ENCODE data around the gene ANO7. TPM values are rescaled to one million over a fixed set of nuclear protein-coding genes. Genes with fewer than 3 reads are reported as not detected.
"Not testable (repeated sequence)": the region's sequence is repeated elsewhere in the genome, so short reads cannot be mapped to it uniquely, and the experiment has no call there.

ANO7 gene
- total RNA-seq, 2 experiments from 2014 or later: 0.29 to 0.31 TPM

- no peak for DNase-seq
These were observed 2.5 kb upstream of the ANO7 start for GRCh38 chr2:241185961-241186360.

GRCh38 chr2:241187101-241187917 is 1.2 kb upstream of the ANO7 start:
- no peak overlapping the region for H3K27ac Mint-ChIP-seq
- no peak overlapping the region for H3K4me3 Mint-ChIP-seq
- peaks cover 2% of the 10 kb centered on the region for H3K36me3 Mint-ChIP-seq (ENCODE audit: low read depth)
- no peak for DNase-seq
- no peak for ATAC-seq
- POLR2A ChIA-PET: no interaction called here
- CTCF ChIA-PET: no interaction called here
- no peaks in the 10 kb centered on the region for H3K27me3 Mint-ChIP-seq (ENCODE audit: low read depth)
- H3K4me1 Mint-ChIP-seq (ENCODE audit: low read depth): no peaks in the 10 kb centered on the region
- H3K9me3 Mint-ChIP-seq (ENCODE audit: insufficient read depth): no peaks in the 10 kb centered on the region

More at GRCh38 chr2:241185961-241186360, 2.5 kb upstream of the ANO7 start:
- Mint-ChIP-seq H3K27ac (no peak overlapping the region), H3K9me3 (ENCODE audit: insufficient read depth) (no peaks in the 10 kb centered on the region), H3K27me3 (ENCODE audit: low read depth) (no peaks in the 10 kb centered on the region), H3K36me3 (ENCODE audit: low read depth) (peaks cover 2% of the 10 kb centered on the region), H3K4me3 (no peak overlapping the region), H3K4me1 (ENCODE audit: low read depth) (no peaks in the 10 kb centered on the region)
- ATAC-seq: no peak
- ChIA-PET CTCF (no interaction called here), POLR2A (no interaction called here)

- H3K4me3 Mint-ChIP-seq: no peak overlapping the region
- ATAC-seq: no peak
These were observed 601 bp upstream of the ANO7 start for GRCh38 chr2:241187918-241188234.

GRCh38 chr2:241189093-241189855 is 797 bp downstream of the ANO7 start:
- H3K27me3 Mint-ChIP-seq (ENCODE audit: low read depth): no peaks in the 10 kb centered on the region
- ATAC-seq (no peak), DNase-seq (no peak)
- ChIA-PET POLR2A (no interaction called here), CTCF (no interaction called here)
- no peak overlapping the region for H3K27ac Mint-ChIP-seq
- no peaks in the 10 kb centered on the region for H3K4me1 Mint-ChIP-seq (ENCODE audit: low read depth)
- no peak overlapping the region for H3K4me3 Mint-ChIP-seq
- no peaks in the 10 kb centered on the region for H3K36me3 Mint-ChIP-seq (ENCODE audit: low read depth)
- H3K9me3 Mint-ChIP-seq (ENCODE audit: insufficient read depth): no peaks in the 10 kb centered on the region

More at GRCh38 chr2:241187918-241188234, 601 bp upstream of the ANO7 start:
- no peaks in the 10 kb centered on the region for H3K4me1 Mint-ChIP-seq (ENCODE audit: low read depth)
- H3K27me3 Mint-ChIP-seq (ENCODE audit: low read depth): no peaks in the 10 kb centered on the region
- peaks cover 2% of the 10 kb centered on the region for H3K36me3 Mint-ChIP-seq (ENCODE audit: low read depth)
- no peak overlapping the region for H3K27ac Mint-ChIP-seq
- DNase-seq: no peak
- ChIA-PET POLR2A (no interaction called here), CTCF (no interaction called here)
- no peaks in the 10 kb centered on the region for H3K9me3 Mint-ChIP-seq (ENCODE audit: insufficient read depth)

GRCh38 chr2:241189856-241190201 is 1.4 kb downstream of the ANO7 start:
- no peaks in the 10 kb centered on the region for H3K9me3 Mint-ChIP-seq (ENCODE audit: insufficient read depth)
- H3K4me3 Mint-ChIP-seq: no peak overlapping the region
- POLR2A ChIA-PET: no interaction called here
- DNase-seq (no peak), ATAC-seq (no peak)
- no peaks in the 10 kb centered on the region for H3K27me3 Mint-ChIP-seq (ENCODE audit: low read depth)
- no peaks in the 10 kb centered on the region for H3K4me1 Mint-ChIP-seq (ENCODE audit: low read depth)
- no peak overlapping the region for H3K27ac Mint-ChIP-seq
- CTCF ChIA-PET: no interaction called here
- no peaks in the 10 kb centered on the region for H3K36me3 Mint-ChIP-seq (ENCODE audit: low read depth)

GRCh38 chr2:241190291-241190981 is 2.0 kb downstream of the ANO7 start:
- no peak for DNase-seq
- Mint-ChIP-seq H3K36me3 (ENCODE audit: low read depth) (no peaks in the 10 kb centered on the region), H3K4me1 (ENCODE audit: low read depth) (no peaks in the 10 kb centered on the region), H3K27me3 (ENCODE audit: low read depth) (no peaks in the 10 kb centered on the region), H3K4me3 (no peak overlapping the region), H3K27ac (no peak overlapping the region), H3K9me3 (ENCODE audit: insufficient read depth) (no peaks in the 10 kb centered on the region)
- POLR2A ChIA-PET: no interaction called here
- ATAC-seq: peak; percentile 26
- CTCF ChIA-PET: no interaction called here

GRCh38 chr2:241191081-241191480 is 2.6 kb downstream of the ANO7 start:
- CTCF ChIA-PET: no interaction called here

GRCh38 chr2:241193271-241193670 is 4.8 kb downstream of the ANO7 start:
- DNase-seq (no peak), ATAC-seq (no peak)
- Mint-ChIP-seq H3K4me1 (ENCODE audit: low read depth) (no peaks in the 10 kb centered on the region), H3K4me3 (no peak overlapping the region), H3K36me3 (ENCODE audit: low read depth) (no peaks in the 10 kb centered on the region), H3K27ac (no peak overlapping the region), H3K9me3 (ENCODE audit: insufficient read depth) (no peaks in the 10 kb centered on the region), H3K27me3 (ENCODE audit: low read depth) (no peaks in the 10 kb centered on the region)
- ChIA-PET POLR2A (no interaction called here), CTCF (no interaction called here)

More at GRCh38 chr2:241191081-241191480, 2.6 kb downstream of the ANO7 start:
- Mint-ChIP-seq H3K27me3 (ENCODE audit: low read depth) (no peaks in the 10 kb centered on the region), H3K27ac (no peak overlapping the region), H3K4me1 (ENCODE audit: low read depth) (no peaks in the 10 kb centered on the region), H3K4me3 (no peak overlapping the region), H3K36me3 (ENCODE audit: low read depth) (no peaks in the 10 kb centered on the region), H3K9me3 (ENCODE audit: insufficient read depth) (no peaks in the 10 kb centered on the region)
- ATAC-seq: no peak
- DNase-seq: no peak
- POLR2A ChIA-PET: no interaction called here

GRCh38 chr2:241194811-241195210 is 6.3 kb downstream of the ANO7 start:
- Mint-ChIP-seq H3K27me3 (ENCODE audit: low read depth) (no peaks in the 10 kb centered on the region), H3K4me3 (no peak overlapping the region), H3K9me3 (ENCODE audit: insufficient read depth) (no peaks in the 10 kb centered on the region), H3K36me3 (ENCODE audit: low read depth) (no peaks in the 10 kb centered on the region), H3K27ac (no peak overlapping the region), H3K4me1 (ENCODE audit: low read depth) (no peaks in the 10 kb centered on the region)
- ATAC-seq: no peak
- DNase-seq: no peak
- ChIA-PET POLR2A (no interaction called here), CTCF (no interaction called here)

GRCh38 chr2:241195506-241196130 is 7.1 kb downstream of the ANO7 start:
- no peak for DNase-seq
- POLR2A ChIA-PET: no interaction called here
- no peak for ATAC-seq
- CTCF ChIA-PET: no interaction called here
- H3K27ac Mint-ChIP-seq: no peak overlapping the region
- no peak overlapping the region for H3K4me3 Mint-ChIP-seq
- H3K27me3 Mint-ChIP-seq (ENCODE audit: low read depth): no peaks in the 10 kb centered on the region
- no peaks in the 10 kb centered on the region for H3K36me3 Mint-ChIP-seq (ENCODE audit: low read depth)
- no peaks in the 10 kb centered on the region for H3K9me3 Mint-ChIP-seq (ENCODE audit: insufficient read depth)
- no peaks in the 10 kb centered on the region for H3K4me1 Mint-ChIP-seq (ENCODE audit: low read depth)

GRCh38 chr2:241197246-241197645 is 8.8 kb downstream of the ANO7 start:
- POLR2A ChIA-PET; ATAC-seq; DNase-seq; H3K27me3 Mint-ChIP-seq (ENCODE audit: low read depth); H3K27ac Mint-ChIP-seq; H3K4me3 Mint-ChIP-seq; H3K9me3 Mint-ChIP-seq (ENCODE audit: insufficient read depth); CTCF ChIA-PET; H3K4me1 Mint-ChIP-seq (ENCODE audit: low read depth); H3K36me3 Mint-ChIP-seq (ENCODE audit: low read depth): not testable (repeated sequence)

GRCh38 chr2:241197947-241198346 is 9.5 kb downstream of the ANO7 start:
- no peaks in the 10 kb centered on the region for H3K27me3 Mint-ChIP-seq (ENCODE audit: low read depth)
- no peaks in the 10 kb centered on the region for H3K9me3 Mint-ChIP-seq (ENCODE audit: insufficient read depth)
- CTCF ChIA-PET: no interaction called here
- ATAC-seq (no peak), DNase-seq (no peak)
- peaks cover 6% of the 10 kb centered on the region for H3K4me1 Mint-ChIP-seq (ENCODE audit: low read depth)
- H3K27ac Mint-ChIP-seq: no peak overlapping the region
- H3K4me3 Mint-ChIP-seq: no peak overlapping the region
- no peaks in the 10 kb centered on the region for H3K36me3 Mint-ChIP-seq (ENCODE audit: low read depth)
- POLR2A ChIA-PET: no interaction called here
